Caco-2 (cell line): ENCODE data around the gene ACTN1. TPM values are rescaled to one million over a fixed set of nuclear protein-coding genes. Genes with fewer than 3 reads are reported as not detected.

Source experiments
- BruUV-seq: library from RNA; stranded (reverse); fragments of 400-500 nt; replicated peaks from 2 replicates; lab custom pipeline; 2021; lab: Mats Ljungman, UMichigan
- CTCF ChIA-PET: fragments of 300-600 bp; sonication (Branson Sonifier 250); formaldehyde crosslinking; loops from one replicate; lab custom pipeline; 2022; ENCODE audit warnings: antibody characterized with exemption; lab: Charles Lee
- POLR2A ChIA-PET: fragments of 300-600 bp; sonication (Branson Sonifier 250); formaldehyde crosslinking; loops from one replicate; lab custom pipeline; 2022; ENCODE audit warnings: antibody characterized with exemption; lab: Charles Lee
- DNase-seq, 2 experiments: peaks; one replicate each; pipeline versions ENCODE4 v3.0.0 to v3.0.0-alpha.2; 2020 to 2022
- H3K27me3 ChIP-seq: replicated peaks from 2 replicates; pipeline ENCODE4 v1.6.0; 2011; ENCODE audit warnings: low read length; ENCODE audit not compliant: control insufficient read depth, insufficient read depth
- H3K36me3 ChIP-seq: 2 replicates; pipeline ENCODE4 v1.5.1; 2011; ENCODE audit warnings: low read length; ENCODE audit not compliant: control insufficient read depth, insufficient read depth
- H3K4me1 ChIP-seq: fragments of 250-450 bp; sonication (Bioruptor Pico); 2 replicates; pipeline ENCODE4 v1.5.1; 2020; ENCODE audit warnings: mild to moderate bottlenecking
- H3K4me3 ChIP-seq: 2 replicates; pipeline ENCODE4 v1.5.1; 2011; ENCODE audit warnings: low read depth, mild to moderate bottlenecking, control low read depth, low read length
- H3K9me3 ChIP-seq: fragments of 250-450 bp; sonication (Bioruptor Pico); 2 replicates; pipeline ENCODE4 v1.5.1; 2020; ENCODE audit warnings: mild to moderate bottlenecking, moderate library complexity
- H3K27ac Mint-ChIP-seq: one replicate; pipeline ENCODE4 v1.8.0; 2022; ENCODE audit warnings: mixed read lengths; ENCODE audit not compliant: unreplicated experiment
- H3K27me3 Mint-ChIP-seq: one replicate; pipeline ENCODE4 v1.8.0; 2022; ENCODE audit warnings: mixed read lengths; ENCODE audit not compliant: insufficient read depth, unreplicated experiment
- H3K36me3 Mint-ChIP-seq: one replicate; pipeline ENCODE4 v1.8.0; 2022; ENCODE audit warnings: mild to moderate bottlenecking, mixed read lengths; ENCODE audit not compliant: insufficient read depth, unreplicated experiment
- H3K4me1 Mint-ChIP-seq: one replicate; pipeline ENCODE4 v1.8.0; 2022; ENCODE audit warnings: low read depth, mixed read lengths; ENCODE audit not compliant: unreplicated experiment
- H3K4me3 Mint-ChIP-seq: one replicate; pipeline ENCODE4 v1.8.0; 2022; ENCODE audit warnings: mild to moderate bottlenecking, moderate library complexity, mixed read lengths; ENCODE audit not compliant: unreplicated experiment
- H3K9me3 Mint-ChIP-seq: one replicate; pipeline ENCODE4 v1.8.0; 2022; ENCODE audit warnings: mixed read lengths; ENCODE audit not compliant: unreplicated experiment
- intact Hi-C: fragments of 100-400 bp; cut with micrococcal nuclease; formaldehyde crosslinking; loops from one replicate; pipeline ENCODE4 v1.10.0; 2022; ENCODE audit not compliant: unreplicated experiment
- total RNA-seq: library from RNA; stranded (reverse); gene quantifications from 2 replicates; pipeline ENCODE4 v1.2.3, GENCODE V29; 2022
- TF ChIP-seq, protein P1 (sequence below), 2 experiments: fragments of 200-600 bp in 1 of 2; IDR thresholded peaks; 1 replicate in 1 of 2; 2 replicates in 1 of 2; pipeline versions ENCODE4 v1.5.1 to v1.8.0; 2011 to 2022; ENCODE audit warnings: antibody characterized with exemption in 1 of 2, control low read depth in 1 of 2, inconsistent platforms in 1 of 2, low read depth in 1 of 2, low read length in 1 of 2, mild to moderate bottlenecking in 1 of 2, moderate library complexity in 1 of 2; ENCODE audit not compliant: insufficient read depth in 1 of 2, severe bottlenecking in 1 of 2, unreplicated experiment in 1 of 2

The ACTN1 gene
- total RNA-seq, 1 experiment from 2014 or later, result 170 TPM

DNA sequence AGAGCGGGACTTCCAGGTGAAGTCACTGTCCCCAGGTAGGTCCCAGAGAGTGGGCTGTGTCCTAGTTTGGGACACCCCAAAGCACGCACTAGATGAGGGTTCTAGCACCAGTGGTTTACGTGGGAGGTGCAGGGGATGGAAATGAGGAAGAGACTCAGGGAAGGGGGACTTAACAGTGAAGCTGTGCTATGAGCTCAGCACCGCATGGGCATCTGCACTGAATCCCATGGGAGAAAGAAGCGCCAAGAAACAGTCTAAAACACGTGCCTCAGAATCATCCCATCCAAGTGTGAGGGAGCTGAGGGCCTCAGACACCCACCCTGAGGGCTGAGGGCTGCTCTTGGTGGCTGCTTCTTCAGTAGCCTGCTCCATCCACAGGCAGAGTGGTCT is 114.7 kb downstream of the ACTN1 start:
- TF ChIP-seq, protein P1, sequence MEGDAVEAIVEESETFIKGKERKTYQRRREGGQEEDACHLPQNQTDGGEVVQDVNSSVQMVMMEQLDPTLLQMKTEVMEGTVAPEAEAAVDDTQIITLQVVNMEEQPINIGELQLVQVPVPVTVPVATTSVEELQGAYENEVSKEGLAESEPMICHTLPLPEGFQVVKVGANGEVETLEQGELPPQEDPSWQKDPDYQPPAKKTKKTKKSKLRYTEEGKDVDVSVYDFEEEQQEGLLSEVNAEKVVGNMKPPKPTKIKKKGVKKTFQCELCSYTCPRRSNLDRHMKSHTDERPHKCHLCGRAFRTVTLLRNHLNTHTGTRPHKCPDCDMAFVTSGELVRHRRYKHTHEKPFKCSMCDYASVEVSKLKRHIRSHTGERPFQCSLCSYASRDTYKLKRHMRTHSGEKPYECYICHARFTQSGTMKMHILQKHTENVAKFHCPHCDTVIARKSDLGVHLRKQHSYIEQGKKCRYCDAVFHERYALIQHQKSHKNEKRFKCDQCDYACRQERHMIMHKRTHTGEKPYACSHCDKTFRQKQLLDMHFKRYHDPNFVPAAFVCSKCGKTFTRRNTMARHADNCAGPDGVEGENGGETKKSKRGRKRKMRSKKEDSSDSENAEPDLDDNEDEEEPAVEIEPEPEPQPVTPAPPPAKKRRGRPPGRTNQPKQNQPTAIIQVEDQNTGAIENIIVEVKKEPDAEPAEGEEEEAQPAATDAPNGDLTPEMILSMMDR (IDR thresholded peaks at IDR 0.05; ENCODE audit: insufficient read depth in 1 of 2, low read depth in 1 of 2, low read length in 1 of 2, severe bottlenecking in 1 of 2, unreplicated experiment in 1 of 2), result no peak
- Mint-ChIP-seq H3K36me3 (peaks cover 6% of the 10 kb centered on the region), H3K27me3 (no peaks in the 10 kb centered on the region), H3K4me1 (peaks cover 5% of the 10 kb centered on the region), H3K4me3 (no peak overlapping the region), H3K9me3 (peaks cover 9% of the 10 kb centered on the region), H3K27ac (no peak overlapping the region)
- no peak overlapping the region for H3K4me3 ChIP-seq
- H3K27me3 ChIP-seq, result no peaks in the 10 kb centered on the region
- H3K9me3 ChIP-seq, result peaks cover 9% of the 10 kb centered on the region
- POLR2A ChIA-PET, result no interaction called here
- H3K36me3 ChIP-seq, result no peaks in the 10 kb centered on the region
- BruUV-seq, result no TSS peak
- CTCF ChIA-PET, result no interaction called here
- intact Hi-C loops, result no loop called here
- no peak for DNase-seq
- peaks cover 6% of the 10 kb centered on the region for H3K4me1 ChIP-seq

DNA sequence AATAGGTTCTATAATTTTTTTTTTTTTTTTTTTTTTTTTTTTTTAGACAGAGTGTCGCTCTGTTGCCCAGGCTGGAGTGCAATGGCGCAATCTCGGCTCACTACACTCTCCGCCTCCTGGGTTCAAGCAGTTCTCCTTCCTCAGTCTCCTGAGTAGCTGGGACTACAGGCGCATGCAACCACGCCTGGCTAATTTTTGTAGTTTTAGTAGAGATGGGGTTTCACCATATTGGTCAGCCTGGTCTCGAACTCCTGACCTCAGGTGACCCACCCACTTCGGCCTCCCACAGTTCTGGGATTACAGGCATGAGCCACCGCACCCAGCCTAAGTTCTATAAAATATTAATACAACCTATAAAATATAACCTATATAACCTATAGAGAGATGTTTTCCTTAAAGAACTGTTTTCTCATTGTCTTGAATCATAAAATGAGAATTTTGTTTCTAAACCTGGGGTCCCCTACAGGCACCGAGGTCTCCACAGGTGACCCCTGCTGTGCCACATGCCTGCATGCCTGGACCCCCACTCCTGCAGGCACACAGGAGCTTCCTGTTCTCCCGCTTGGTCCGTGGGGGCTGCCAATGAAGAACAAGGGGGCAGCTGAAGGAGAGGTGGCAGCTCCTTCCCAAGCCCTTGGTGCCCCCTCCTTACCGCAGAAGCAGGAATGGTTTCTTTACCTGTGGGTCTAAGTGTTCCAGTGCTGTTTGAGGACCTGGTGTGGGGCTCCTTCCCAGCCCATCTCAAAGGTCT is 115.3 kb downstream of the ACTN1 start:
- H3K4me1 ChIP-seq, result peaks cover 12% of the 10 kb centered on the region
- H3K4me3 Mint-ChIP-seq, result no peak overlapping the region
- no peak overlapping the region for H3K4me3 ChIP-seq
- no TSS peak for BruUV-seq
- H3K9me3 Mint-ChIP-seq, result peaks cover 9% of the 10 kb centered on the region
- intact Hi-C loops, result loop anchor here (1.0 kb wide), 4 partner anchors 48 to 244 kb away; no protein-coding TSS in a partner anchor
- H3K4me1 Mint-ChIP-seq, result peaks cover 5% of the 10 kb centered on the region
- H3K27ac Mint-ChIP-seq, result no peak overlapping the region
- H3K36me3 Mint-ChIP-seq, result peaks cover 6% of the 10 kb centered on the region
- peaks cover 9% of the 10 kb centered on the region for H3K9me3 ChIP-seq
- no peaks in the 10 kb centered on the region for H3K27me3 ChIP-seq
- no peaks in the 10 kb centered on the region for H3K36me3 ChIP-seq
- ChIA-PET CTCF (interaction anchor here (0.6 to 1.5 kb wide), 6 partner anchors 38 to 672 kb away, joined by 3 to 16 read pairs (median 4); no protein-coding TSS in a partner anchor), POLR2A (no interaction called here)
- no peak for DNase-seq
- TF ChIP-seq, protein P1 (IDR thresholded peaks at IDR 0.05; ENCODE audit: insufficient read depth in 1 of 2, low read depth in 1 of 2, low read length in 1 of 2, severe bottlenecking in 1 of 2, unreplicated experiment in 1 of 2), result no peak
- no peaks in the 10 kb centered on the region for H3K27me3 Mint-ChIP-seq

DNA sequence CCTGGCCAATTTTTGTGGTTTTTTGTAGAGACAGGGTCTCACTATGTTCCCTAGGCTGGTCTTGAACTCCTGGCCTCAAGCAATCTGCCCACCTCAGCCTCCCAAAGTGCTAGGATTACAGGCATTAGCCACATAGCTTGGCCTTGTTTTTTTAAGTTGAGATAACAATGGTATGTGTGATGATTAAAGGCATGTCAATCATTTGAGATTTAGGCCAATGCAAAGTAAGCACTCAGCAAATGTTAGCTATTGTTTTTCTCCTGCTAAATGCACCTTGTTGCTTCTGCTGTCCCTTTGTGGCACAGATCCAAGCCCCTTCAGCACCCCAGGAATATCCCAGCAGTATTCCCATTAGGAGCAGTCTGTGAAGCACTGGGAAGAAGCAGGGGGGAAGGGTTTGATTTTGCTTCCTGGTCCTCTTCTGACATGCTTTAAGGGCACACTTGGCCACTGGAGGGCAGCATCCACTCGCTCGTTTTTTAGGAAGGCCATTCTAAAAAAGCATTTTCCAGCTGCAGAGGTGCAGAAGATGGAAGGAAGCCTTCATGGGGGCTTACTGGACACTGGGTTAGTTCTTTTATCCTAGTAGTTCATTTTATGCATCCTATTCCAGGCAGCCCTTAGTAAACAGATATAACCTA is 116.0 kb downstream of the ACTN1 start:
- Histone ChIP-seq H3K4me1 (peaks cover 14% of the 10 kb centered on the region), H3K27me3 (no peaks in the 10 kb centered on the region), H3K4me3 (no peak overlapping the region), H3K36me3 (no peaks in the 10 kb centered on the region), H3K9me3 (peaks cover 9% of the 10 kb centered on the region)
- Mint-ChIP-seq H3K27me3 (no peaks in the 10 kb centered on the region), H3K9me3 (peaks cover 9% of the 10 kb centered on the region), H3K4me3 (no peak overlapping the region), H3K27ac (no peak overlapping the region), H3K36me3 (peaks cover 6% of the 10 kb centered on the region), H3K4me1 (peaks cover 6% of the 10 kb centered on the region)
- ChIA-PET POLR2A (no interaction called here), CTCF (interaction anchor here (0.6 to 1.5 kb wide), 13 partner anchors 19 to 671 kb away, joined by 3 to 16 read pairs (median 3); no protein-coding TSS in a partner anchor)
- TF ChIP-seq, protein P1 (IDR thresholded peaks at IDR 0.05; ENCODE audit: insufficient read depth in 1 of 2, low read depth in 1 of 2, low read length in 1 of 2, severe bottlenecking in 1 of 2, unreplicated experiment in 1 of 2), result peak; percentile 82 to 83
- BruUV-seq, result no TSS peak
- DNase-seq, result peak; percentile 87 to 89
- intact Hi-C loops, result loop anchor here (1.0 kb wide), 4 partner anchors 48 to 244 kb away; no protein-coding TSS in a partner anchor
